ENCODE measurements around the gene PPP2R3B.
"Not testable (repeated sequence)": the region's sequence is repeated elsewhere in the genome, so short reads cannot be mapped to it uniquely, and the experiment has no call there.

The PPP2R3B gene

DNA sequence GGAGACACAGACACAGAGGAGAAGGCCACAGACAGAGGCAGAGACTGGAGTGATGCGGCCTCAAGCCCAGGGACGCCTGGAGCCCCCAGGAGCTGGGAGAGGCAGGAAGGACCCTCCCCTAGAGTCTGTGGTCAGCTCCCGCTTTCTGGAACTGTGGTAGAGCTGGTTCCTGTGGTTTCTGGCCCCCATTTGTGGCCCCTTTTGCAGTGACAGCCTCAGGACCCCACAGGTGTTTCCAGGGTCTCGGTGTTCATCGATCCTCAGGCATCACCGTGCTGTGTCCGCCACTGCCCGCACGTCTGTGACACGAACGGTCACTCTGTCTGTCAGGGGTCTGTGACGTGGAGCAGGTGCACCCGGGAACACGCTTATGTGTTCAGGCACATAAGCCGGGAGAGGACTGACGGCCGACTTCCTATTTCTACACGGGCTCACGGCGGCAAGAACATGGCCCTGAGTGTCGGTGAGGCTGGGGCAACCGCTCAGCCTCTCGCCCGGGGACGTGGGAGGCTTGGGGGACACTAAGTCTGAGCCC is 76.0 kb downstream of the PPP2R3B start:
- Histone ChIP-seq H3K4me2 (ENCODE audit: low read length) (no peak overlapping the region), H3K9me2 (replicated peaks; ENCODE audit: control insufficient read depth, low read length) (no peaks in the 10 kb centered on the region), H3K9me3 (ENCODE audit: control insufficient read depth, insufficient read depth, low read length) (no peaks in the 10 kb centered on the region), H4K20me1 (ENCODE audit: control insufficient read depth, insufficient read depth, low read depth, low read length) (peaks cover 7% of the 10 kb centered on the region), H3K27me3 (ENCODE audit: control insufficient read depth, low read length) (no peaks in the 10 kb centered on the region), H3K79me2 (ENCODE audit: control insufficient read depth, low read length) (peaks cover 16% of the 10 kb centered on the region), H3K4me3 (ENCODE audit: low read length) (no peak overlapping the region), H3F3A (ENCODE audit: control insufficient read depth, insufficient read depth) (no peaks in the 10 kb centered on the region), H3K4me1 (ENCODE audit: control insufficient read depth, low read length) (no peaks in the 10 kb centered on the region), H3K36me3 (ENCODE audit: control insufficient read depth, low read length) (peaks cover 84% of the 10 kb centered on the region), H3K27ac (ENCODE audit: low read depth, low read length) (no peak overlapping the region)
- TF ChIP-seq, protein P1, sequence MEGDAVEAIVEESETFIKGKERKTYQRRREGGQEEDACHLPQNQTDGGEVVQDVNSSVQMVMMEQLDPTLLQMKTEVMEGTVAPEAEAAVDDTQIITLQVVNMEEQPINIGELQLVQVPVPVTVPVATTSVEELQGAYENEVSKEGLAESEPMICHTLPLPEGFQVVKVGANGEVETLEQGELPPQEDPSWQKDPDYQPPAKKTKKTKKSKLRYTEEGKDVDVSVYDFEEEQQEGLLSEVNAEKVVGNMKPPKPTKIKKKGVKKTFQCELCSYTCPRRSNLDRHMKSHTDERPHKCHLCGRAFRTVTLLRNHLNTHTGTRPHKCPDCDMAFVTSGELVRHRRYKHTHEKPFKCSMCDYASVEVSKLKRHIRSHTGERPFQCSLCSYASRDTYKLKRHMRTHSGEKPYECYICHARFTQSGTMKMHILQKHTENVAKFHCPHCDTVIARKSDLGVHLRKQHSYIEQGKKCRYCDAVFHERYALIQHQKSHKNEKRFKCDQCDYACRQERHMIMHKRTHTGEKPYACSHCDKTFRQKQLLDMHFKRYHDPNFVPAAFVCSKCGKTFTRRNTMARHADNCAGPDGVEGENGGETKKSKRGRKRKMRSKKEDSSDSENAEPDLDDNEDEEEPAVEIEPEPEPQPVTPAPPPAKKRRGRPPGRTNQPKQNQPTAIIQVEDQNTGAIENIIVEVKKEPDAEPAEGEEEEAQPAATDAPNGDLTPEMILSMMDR (IDR thresholded peaks at IDR 0.05; ENCODE audit: low read depth, low read length, poor library complexity, severe bottlenecking), result no peak
- no peak for TF ChIP-seq EZH2phosphoT487 (IDR thresholded peaks at IDR 0.05; ENCODE audit: borderline replicate concordance, low read length)

DNA sequence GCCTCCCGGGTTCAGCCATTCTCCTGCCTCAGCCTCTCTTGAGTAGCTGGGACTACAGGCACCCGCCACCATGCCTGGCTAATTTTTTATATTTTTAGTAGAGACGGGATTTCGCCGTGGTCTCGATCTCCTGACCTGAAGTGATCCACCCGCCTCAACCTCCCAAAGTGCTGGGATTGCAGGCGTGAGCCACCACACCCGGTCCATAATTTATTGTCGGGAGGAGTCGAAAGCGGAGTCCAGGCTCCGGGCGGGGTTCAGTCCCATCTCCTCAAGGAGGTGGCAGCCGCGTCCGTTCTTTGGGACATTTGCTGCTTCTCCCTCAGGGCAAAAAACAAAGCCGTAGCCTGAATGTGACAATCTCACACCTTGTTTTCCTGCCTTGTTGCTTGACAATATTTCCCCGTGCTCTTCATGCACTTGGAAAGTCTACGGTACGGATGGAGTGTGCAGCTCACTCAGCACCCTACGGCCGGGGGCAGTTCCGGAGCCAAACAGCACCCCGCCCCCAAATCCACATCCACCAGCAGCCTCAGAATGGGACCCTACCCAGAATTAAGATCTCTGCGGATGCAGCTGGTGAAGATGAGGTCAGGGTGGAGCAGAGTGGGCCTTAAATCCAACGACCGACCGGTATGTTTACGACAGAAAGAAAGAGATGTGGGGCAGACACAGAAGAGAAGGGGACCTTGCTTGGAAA is 77.7 kb downstream of the PPP2R3B start:
- peaks cover 7% of the 10 kb centered on the region for H4K20me1 ChIP-seq (ENCODE audit: control insufficient read depth, insufficient read depth, low read depth, low read length)
- TF ChIP-seq EZH2phosphoT487 (IDR thresholded peaks at IDR 0.05; ENCODE audit: borderline replicate concordance, low read length), result no peak
- TF ChIP-seq, protein P1 (IDR thresholded peaks at IDR 0.05; ENCODE audit: low read depth, low read length, poor library complexity, severe bottlenecking), result no peak

DNA sequence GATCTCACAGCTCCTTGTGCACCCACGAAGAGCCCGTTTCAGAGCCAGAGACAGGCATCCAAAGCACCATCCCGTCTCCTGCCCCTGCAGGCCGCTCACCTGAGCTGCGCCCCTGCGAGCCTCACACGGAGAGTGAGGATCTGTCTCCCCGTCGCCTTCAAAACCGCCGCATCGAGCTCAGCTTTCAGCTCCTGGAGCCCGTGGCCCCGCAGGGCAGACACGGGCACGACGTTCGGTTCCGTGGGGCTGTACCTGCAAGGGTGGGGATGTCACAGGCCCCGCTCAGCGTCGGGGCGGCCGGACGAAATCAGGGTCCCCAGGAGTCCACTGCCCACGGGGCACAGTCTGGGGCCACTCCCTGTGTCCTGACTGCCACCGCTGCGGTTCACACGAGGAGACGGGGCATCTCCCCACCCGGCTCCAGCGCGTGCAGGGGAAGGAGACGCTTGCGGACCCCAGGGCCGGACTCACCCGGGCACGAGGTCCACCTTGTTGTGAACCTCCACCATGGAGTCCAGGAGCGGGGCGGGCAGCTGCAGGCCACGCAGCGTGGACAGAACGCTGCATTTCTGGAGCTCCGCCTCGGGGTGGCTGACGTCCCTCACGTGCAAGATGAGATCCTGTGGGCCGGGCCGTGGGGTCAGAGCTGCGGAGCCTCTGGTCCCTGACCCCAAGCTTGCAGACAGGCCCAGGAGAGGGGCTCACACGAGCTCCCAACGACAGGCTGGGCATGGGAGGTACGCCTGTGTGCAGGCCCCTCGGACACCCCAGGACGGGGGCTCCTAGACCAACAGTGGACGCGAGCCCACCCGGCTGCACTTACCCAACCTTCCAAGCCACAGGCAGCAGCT is 79.2 kb downstream of the PPP2R3B start:
- Histone ChIP-seq H3K9me2 (replicated peaks; ENCODE audit: control insufficient read depth, low read length) (no peaks in the 10 kb centered on the region), H3K27ac (ENCODE audit: low read depth, low read length) (no peak overlapping the region), H3K4me3 (ENCODE audit: low read length) (no peak overlapping the region), H3K79me2 (ENCODE audit: control insufficient read depth, low read length) (peaks cover 13% of the 10 kb centered on the region), H3F3A (ENCODE audit: control insufficient read depth, insufficient read depth) (peaks cover 10% of the 10 kb centered on the region), H3K36me3 (ENCODE audit: control insufficient read depth, low read length) (peaks cover 72% of the 10 kb centered on the region), H3K4me2 (ENCODE audit: low read length) (no peak overlapping the region), H3K27me3 (ENCODE audit: control insufficient read depth, low read length) (no peaks in the 10 kb centered on the region), H3K4me1 (ENCODE audit: control insufficient read depth, low read length) (no peaks in the 10 kb centered on the region), H3K9me3 (ENCODE audit: control insufficient read depth, insufficient read depth, low read length) (no peaks in the 10 kb centered on the region), H4K20me1 (ENCODE audit: control insufficient read depth, insufficient read depth, low read depth, low read length) (peaks cover 7% of the 10 kb centered on the region)
- no peak for TF ChIP-seq EZH2phosphoT487 (IDR thresholded peaks at IDR 0.05; ENCODE audit: borderline replicate concordance, low read length)
- TF ChIP-seq, protein P1 (IDR thresholded peaks at IDR 0.05; ENCODE audit: low read depth, low read length, poor library complexity, severe bottlenecking), result no peak

More for the DNA sequence above, 77.7 kb downstream of the PPP2R3B start:
- Histone ChIP-seq H3K4me2 (ENCODE audit: low read length) (no peak overlapping the region), H3F3A (ENCODE audit: control insufficient read depth, insufficient read depth) (peaks cover 5% of the 10 kb centered on the region; the same call in 1 of the 2 replicates), H3K9me3 (ENCODE audit: control insufficient read depth, insufficient read depth, low read length) (no peaks in the 10 kb centered on the region), H3K4me3 (ENCODE audit: low read length) (no peak overlapping the region), H3K27ac (ENCODE audit: low read depth, low read length) (no peak overlapping the region), H3K36me3 (ENCODE audit: control insufficient read depth, low read length) (peaks cover 79% of the 10 kb centered on the region), H3K27me3 (ENCODE audit: control insufficient read depth, low read length) (no peaks in the 10 kb centered on the region), H3K79me2 (ENCODE audit: control insufficient read depth, low read length) (peaks cover 13% of the 10 kb centered on the region), H3K4me1 (ENCODE audit: control insufficient read depth, low read length) (no peaks in the 10 kb centered on the region), H3K9me2 (replicated peaks; ENCODE audit: control insufficient read depth, low read length) (no peaks in the 10 kb centered on the region)

DNA sequence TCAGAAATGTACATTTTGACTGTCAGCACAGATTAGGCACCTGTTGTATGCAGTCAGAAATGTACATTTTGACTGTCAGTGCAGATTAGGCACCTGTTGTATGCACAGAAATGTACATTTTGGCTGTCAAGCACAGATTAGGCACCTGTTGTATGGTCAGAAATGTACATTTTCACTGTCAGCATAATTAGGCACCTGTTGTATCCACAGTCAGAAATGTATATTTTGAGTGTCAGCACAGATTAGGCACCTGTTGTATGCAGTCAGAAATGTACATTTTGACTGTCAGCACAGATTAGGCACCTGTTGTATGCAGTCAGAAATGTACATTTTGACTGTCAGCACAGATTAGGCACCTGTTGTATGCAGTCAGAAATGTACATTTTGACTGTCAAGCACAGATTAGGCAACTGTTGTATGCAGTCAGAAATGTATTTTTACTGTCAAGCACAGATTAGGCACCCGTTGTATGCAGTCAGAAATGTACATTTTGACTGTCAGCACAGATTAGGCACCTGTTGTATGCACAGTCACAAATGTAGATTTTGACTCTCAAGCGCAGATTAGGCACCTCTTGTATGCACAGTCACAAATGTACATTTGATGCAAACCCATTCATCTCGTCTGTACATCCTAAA is 80.0 kb downstream of the PPP2R3B start:
- H3K4me1 ChIP-seq (ENCODE audit: control insufficient read depth, low read length); H3F3A ChIP-seq (ENCODE audit: control insufficient read depth, insufficient read depth); H3K9me3 ChIP-seq (ENCODE audit: control insufficient read depth, insufficient read depth, low read length); H3K9me2 ChIP-seq (replicated peaks; ENCODE audit: control insufficient read depth, low read length); H3K4me3 ChIP-seq (ENCODE audit: low read length); H4K20me1 ChIP-seq (ENCODE audit: control insufficient read depth, insufficient read depth, low read depth, low read length); H3K27me3 ChIP-seq (ENCODE audit: control insufficient read depth, low read length); H3K27ac ChIP-seq (ENCODE audit: low read depth, low read length); H3K4me2 ChIP-seq (ENCODE audit: low read length): not testable (repeated sequence)
- peaks cover 13% of the 10 kb centered on the region for H3K79me2 ChIP-seq (ENCODE audit: control insufficient read depth, low read length)
- peaks cover 71% of the 10 kb centered on the region for H3K36me3 ChIP-seq (ENCODE audit: control insufficient read depth, low read length)

Data from DOHH2 (cell line).